ENCODE data around the gene SLC2A13.
"Not testable (repeated sequence)": the region's sequence is repeated elsewhere in the genome, so short reads cannot be mapped to it uniquely, and the experiment has no call there.

Gene SLC2A13

DNA sequence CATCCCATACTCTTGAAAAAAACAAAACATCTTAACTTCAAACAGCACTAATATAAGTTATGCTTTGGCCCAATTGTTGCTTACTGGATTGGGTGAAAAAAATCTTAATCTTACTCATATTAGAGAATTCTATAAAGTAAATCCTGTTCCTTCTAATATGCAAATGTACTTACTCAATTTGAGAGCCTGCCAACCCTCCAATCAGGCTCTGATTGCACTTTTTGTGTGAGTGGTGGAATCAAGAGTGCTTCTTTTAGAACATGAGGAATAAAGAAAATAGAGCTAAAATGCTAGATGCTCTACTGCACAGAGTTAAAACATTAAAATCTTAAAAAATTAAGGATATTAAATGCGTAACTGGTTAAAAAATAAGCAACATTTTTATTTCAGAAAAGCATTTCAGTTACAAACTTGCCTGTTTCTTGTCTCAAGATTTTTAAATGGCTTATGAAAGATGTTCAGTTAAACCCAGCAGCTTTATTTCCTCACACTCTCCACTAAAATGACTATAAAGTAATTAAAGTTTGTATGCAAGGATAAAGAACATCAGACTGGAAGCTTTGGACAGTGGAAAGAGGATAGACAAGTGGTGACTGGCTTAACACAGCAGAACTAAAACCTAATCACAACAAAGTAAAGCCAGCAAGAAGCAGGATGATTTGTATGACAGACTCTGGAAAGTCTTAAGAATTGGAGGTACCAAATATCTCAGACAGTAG, 177.5 kb downstream of the SLC2A13 start:
- no peak for DNase-seq (ENCODE audit: low read depth)

DNA sequence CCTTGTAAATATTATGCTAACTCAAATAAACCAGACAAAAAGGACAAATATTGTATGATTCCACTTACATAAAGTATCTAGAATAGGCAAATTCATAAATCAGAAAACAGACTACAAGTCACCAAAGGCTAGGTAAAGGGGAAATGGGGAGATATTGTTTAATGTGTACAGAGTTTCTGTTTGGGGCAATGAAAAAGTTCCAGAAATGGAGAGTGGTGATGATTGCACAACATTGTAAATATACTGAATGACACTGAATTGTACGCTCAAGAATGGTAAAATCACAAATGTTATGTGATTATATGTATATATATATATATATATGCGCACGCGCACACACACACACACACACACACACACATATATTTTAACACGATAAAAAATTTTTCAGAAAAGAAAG, 182.5 kb downstream of the SLC2A13 start:
- DNase-seq (ENCODE audit: low read depth) = no peak

DNA sequence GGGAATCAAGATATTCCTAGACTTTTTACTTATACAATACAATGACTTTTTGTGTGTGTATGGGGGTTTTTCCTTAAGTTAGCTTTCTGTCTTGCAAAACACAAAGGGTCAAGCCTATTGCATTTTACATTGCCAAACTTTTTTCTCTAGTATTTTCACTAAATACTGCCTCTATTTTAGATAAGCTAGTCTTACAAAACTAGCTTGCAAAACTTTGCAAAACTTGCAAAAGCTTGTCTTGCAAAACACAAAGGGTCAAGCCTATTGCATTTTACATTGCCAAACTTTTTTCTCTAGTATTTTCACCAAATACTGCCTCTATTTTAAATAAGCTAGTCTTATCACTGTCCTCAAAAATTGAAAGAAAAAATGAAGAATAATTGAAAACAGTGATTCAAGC, 183.3 kb downstream of the SLC2A13 start:
- DNase-seq (ENCODE audit: low read depth) = not testable (repeated sequence)

DNA sequence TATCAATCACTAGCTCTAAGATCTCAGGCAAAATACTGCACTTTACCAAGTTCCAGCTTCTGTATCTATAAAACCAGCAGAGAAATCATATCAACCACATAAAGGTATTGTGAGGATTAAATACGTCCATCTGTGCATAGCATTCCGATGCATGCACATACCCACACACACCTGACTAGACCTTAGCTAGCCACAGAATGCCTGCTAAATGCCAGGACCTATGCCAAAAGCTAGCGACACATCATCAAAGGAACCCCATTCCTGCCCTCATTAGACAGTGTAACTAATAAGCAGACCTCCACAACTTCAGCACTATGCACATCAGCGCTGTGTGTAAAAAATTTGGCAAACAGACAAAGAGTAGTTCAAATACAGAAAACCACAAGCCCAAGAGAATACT, 185.2 kb downstream of the SLC2A13 start:
- no peak for DNase-seq (ENCODE audit: low read depth)

DNA sequence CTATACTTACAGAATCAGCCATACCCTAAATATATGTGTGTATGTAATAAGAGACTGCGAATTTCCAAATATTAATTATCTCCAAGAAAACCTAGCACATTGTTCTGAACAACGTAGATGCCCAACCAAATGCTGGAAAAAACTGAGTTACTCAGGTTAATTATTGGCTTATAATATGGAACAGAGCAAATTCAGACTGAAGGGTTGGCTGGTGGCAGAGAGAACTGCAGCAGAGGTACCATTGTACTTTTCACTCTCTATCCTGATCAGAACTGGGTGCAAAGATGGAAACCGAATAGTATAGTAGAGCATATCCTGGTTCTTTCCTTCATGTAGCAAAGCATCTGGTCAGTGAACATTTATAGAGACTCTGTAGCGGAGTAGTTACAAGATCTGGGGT, 185.7 kb downstream of the SLC2A13 start:
- no peak for DNase-seq (ENCODE audit: low read depth)

DNA sequence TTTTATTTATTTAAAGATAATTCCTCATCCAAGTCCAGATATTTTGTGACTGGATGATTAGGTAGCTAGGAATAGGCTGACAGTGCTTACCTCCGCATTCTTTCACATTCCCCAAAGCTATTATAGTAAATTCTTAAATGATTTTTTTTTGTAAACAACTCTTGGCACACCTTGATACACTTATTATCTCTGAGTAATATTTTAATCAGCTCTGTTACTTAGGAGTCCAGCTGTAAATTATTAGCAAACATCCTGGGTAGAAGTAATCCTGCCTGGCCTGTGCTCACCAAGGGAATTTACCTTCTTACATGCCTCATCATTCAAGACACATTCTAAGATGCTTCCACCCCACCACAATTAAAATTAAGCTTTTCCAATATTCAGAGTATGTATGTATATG, 186.1 kb downstream of the SLC2A13 start:
- DNase-seq (ENCODE audit: low read depth) = no peak

DNA sequence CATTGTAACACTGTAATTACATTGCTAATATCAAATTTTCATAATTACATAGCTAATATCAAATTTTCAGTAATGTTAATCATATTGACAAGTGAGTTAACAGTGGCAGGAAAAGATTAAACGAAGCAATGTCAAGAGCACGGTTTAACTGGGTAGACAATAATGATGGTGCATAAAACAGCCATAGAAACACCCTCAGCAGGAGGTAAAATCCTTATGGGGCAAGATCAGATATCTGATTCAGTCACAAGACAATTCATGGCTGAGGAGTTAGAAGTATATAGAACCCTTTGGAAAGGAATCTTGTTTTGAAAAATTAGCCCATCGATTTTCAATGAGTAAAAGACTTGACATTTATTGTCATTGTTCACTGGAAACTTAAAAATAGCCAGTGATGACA, 190.6 kb downstream of the SLC2A13 start:
- no peak for DNase-seq (ENCODE audit: low read depth)

DNA sequence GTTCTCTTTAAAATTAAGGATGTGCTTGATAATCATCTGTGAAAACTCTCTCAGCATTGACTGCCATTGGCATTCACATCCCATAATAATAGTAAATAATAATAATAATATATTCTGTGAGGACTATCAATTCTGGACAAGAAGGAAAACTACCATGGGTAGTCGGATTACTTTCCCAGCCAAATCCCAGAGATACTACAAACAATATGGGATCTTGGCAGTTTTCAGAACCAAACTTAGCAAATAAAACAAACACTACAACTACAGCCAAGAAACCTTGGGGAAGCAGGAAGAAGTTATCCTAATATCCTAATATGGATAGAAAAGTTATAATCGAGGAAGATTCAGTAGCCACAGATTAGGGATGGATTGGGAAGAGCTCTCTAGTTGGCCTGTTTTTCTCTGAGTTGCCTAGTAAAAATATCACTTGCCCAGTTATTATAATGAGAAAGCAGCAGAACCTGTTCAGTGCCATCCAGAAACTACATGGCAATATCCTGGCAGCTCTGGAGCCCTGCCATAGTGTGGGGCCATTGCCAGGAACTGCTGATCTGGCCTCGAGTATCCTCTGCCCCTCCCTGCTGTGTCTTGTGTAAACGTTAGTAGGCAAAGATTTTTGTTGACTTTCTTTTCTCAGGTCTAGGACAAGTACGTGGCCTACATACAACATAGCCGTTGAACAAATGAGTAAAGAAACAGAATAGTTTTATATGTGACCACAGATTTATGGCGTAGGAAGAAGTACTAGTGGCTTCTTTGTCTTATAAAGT, 193.5 kb downstream of the SLC2A13 start:
- no peak for DNase-seq (ENCODE audit: low read depth)

DNA sequence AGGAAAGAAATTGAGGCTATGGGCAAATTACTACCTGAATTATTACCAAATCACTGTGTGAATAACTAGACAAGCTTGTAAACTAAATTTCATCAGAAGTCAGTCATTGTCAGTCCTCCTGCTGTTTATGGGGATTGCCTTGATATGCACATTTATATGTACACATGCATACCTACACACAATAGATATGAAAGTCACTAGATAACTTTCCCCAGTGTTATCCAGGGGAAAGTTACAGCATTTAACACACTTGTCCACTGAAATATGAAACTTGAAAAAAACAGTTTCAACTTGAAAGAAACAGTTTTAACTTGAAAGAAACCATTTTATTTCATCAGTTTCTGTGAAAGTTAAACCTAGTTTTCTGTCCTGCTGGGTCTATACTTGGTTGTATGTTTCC, 199.6 kb downstream of the SLC2A13 start:
- DNase-seq (ENCODE audit: low read depth) = no peak

DNA sequence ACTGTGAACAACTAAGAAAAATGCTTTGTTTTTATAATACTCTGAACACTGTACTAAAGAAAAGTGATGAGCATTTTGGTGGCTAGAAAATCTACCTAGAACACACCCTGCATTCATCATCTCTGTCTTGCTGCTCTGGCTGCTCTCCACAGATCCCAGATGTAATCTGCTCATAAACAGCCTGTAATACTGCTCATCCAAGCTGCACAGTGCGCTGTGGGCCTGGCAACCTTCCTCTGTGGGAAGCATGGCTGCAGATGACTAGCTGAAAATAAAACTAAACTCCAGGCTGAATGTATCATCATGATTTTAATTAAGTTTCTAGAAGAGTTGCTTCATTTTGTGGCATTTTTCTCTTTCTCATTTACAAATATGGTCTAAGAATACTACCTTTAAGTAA, 200.7 kb downstream of the SLC2A13 start:
- DNase-seq (ENCODE audit: low read depth) = no peak

DNA sequence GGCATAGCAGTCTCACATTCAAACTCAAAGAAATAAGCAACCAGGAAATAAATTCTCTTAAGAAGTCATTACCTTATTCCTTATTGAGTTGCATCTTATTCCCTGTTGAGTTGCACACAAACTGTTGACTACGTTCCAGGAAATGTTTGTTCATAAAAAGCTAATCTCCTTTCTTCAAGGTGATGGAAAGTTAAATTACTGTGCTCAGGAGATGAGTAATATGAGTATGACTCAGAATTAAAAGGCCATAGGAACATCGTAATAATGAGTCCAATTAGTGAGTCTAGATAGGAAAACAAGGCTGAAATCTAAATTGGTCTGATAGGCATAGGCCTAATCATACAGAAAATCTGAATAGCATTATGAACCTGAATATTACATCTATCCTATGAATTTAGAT, 203.1 kb downstream of the SLC2A13 start:
- DNase-seq (ENCODE audit: low read depth) = no peak

DNA sequence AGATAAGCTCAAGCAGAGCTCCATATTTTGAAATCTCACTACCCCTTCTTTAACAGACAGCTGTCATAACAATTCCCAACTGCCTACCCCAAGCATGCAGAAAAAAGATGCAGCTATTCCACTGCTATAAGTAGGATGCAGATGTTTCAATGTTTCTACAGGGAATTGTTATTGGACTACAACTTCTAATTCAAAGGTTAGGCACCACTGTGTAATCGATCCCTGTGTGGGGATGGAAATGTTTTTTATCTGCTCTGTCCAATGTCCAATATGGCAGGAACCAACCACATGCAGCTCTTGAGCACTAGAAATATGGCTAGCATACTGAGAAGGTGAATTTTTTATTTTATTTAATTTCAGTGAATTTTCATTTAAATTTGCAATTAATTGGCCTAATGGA, 208.6 kb downstream of the SLC2A13 start:
- DNase-seq (ENCODE audit: low read depth) = no peak

DNA sequence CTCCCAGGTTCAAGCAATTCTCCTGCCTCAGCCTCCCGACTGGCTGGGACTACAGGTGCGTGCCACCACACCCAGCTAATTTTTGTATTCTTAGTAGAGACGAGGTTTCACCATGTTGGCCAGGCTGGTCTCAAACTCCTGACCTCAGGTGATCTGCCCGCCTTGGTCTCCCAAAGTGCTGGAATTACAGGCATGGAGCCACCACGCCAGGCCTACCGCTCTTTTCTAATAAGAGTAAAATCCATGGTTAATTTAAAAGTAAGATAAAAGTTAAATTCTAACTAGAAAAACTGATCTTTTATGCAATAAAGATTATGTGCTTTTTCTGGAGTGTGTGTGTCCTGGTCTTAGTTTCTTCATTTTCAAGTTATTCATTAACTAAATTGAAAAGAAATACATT, 212.5 kb downstream of the SLC2A13 start:
- DNase-seq (ENCODE audit: low read depth) = not testable (repeated sequence)

DNA sequence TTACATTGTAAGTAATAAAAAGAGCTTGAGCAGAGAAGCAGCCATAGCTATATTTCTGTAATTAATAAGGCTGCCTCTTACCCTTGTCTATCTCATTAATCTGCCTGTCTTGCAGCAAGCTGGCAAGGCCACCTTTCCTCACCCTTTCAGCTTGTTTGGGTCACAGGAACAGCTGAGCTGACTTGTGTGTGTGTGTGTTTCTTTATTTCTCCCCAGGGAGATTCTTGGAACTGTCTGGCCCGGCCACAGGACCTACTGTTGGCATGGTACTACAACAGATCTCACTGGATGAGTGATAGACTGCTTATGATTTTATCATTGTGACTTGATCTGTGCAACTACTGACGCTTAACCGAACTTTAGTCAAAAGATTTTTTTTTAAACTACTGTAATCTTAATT, 213.7 kb downstream of the SLC2A13 start:
- DNase-seq (ENCODE audit: low read depth) = no peak

DNA sequence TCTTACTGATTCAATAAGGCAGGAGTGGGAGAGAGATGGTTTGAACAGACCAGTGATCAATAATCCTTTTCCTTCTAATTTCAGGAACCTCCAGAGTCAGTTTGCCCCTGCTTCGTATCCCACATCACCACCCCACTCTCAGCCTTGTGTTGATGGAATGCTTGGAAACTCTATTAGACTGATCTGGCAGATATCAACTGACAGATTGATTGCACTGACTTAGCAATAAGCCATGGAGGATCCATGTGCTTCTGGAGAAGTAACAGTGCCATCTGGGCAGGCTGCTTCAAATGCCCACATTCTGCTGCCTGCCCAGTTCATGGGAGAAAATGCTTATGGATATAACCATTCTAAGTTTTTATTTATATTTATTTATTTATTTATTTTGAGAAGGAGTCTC, 218.0 kb downstream of the SLC2A13 start:
- DNase-seq (ENCODE audit: low read depth) = no peak

DNA sequence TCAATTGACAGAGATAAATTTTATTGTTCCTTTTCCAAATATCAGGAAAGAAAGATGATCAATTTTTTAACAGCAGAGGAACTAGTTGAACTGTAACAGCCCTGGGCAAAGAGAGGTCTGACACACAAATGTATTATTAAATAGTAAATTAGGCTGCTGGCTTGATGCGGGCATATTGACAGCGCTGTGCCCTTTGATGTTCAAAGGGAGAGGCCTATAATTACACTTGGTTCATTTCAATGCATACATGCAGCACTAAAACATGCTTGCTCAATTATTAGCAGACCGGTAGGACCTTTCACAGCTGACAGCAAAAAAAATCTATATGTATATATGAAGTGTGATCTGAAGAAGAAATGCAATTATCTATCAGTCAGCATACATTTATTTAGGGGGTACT, 219.8 kb downstream of the SLC2A13 start:
- DNase-seq (ENCODE audit: low read depth) = no peak

DNA sequence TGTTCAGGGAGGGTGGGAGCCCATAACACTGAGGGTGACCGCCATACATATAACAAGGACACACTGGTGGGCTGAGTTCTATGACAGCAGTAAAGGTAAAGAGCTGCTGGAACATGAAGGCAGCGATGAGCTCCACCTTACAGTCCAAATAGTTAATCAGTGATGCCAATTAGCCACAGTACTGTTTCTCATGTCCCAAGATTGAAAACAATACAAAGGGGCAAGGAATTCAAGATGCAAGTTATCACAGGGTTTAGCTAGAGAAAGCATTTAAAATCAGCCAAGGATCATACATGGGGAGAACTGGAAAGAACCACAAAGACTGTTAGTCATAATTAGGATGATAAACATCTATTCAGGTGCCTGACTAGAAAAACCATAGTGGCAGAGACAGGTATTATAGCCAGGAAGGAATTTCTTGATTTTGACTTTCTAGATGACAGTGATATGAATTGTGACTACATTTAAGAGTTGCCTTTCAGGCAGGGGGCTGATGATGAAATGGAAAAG, 221.2 kb downstream of the SLC2A13 start:
- no peak for DNase-seq (ENCODE audit: low read depth)

DNA sequence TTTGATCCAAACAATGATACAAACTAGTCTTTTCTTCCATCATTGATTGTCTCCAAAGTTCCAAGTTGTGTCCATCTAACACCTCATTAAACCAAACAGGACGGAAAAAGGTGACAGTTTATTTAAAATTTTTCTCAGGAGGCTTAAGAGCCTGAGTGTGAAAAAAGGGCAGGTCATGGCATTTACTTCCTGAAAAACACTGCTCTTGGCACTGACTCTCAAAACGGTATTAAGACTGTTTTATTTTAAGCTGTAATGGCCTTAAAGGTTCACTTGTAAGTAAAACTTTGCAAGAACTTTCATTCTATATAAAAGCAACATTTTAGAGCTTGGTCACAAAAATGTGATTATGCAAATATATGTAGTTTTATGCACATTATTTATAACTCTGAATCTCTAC, 222.5 kb downstream of the SLC2A13 start:
- no peak for DNase-seq (ENCODE audit: low read depth)

DNA sequence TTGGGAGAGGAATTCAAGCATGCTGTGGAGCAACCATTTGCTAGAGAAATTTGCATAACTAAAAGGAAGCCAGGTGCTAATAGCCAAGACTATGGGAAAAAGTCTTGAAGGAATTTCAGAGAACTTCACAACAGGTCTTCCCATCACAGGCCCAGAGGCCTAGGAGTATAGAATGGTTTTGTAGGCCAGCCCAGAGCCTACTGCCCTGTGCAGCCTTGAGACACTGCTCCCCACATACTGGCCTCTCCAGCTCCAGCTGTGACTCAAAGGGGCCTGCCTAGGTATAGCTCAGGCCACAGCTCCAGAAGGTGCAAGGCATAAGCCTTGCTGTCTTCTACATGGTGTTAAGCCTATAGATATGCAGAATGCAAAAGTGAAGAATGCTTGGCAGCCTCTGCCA, 227.1 kb downstream of the SLC2A13 start:
- DNase-seq (ENCODE audit: low read depth) = no peak

DNA sequence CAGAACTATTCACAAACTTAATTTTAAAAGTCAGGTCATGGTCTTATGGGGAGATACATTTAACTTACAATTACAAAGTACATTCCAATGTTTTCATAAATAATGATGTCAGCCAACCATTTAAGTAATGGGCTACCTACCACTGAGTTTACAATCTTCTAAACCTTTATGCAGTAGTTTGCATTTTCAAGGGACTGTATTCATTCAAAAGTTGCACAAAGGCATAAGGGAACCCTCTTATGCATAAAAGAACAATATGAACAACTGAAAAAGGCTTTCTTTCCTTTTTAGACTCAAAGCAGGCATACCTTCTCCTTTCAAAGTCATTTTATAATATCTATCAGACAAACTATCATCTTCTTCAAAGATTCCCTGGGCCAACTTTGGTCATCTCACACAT, 230.2 kb downstream of the SLC2A13 start:
- DNase-seq (ENCODE audit: low read depth) = no peak

DNA sequence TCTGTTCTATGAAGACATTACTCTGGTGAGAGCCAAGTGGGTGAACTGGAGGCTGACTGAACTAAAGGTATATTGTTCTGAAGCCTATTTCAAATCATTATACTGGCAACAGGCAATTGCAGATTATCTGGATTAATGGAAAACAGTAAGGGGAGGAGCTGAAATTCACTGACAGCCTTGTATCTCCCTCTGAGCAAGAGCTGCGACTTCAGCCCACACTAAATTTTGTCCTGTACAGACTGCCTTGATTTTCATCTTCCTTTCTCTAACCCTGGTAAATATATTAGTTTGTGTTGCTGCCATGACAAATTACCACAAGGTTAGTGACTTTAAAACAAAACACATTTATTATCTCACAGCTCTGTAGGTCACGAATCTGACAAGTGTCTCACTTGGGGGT, 231.1 kb downstream of the SLC2A13 start:
- DNase-seq (ENCODE audit: low read depth) = no peak

DNA sequence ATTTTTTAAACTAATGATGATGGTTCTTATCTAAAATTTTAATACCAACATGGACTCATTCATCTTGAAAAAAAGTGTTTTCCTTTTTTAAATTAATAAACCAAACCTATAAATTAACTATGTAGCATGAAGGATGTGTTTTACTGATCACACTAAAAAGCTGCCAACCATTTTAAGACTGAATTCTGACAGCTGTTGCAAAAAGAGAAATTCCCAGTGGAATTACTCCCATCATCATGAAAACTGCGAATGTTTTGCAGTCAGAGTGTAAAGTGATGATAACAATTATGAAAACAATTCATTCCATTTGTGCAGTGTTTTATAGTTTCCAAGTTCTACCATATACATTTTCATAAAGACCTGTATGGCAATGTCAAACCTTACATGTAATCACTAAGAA, 232.8 kb downstream of the SLC2A13 start:
- no peak for DNase-seq (ENCODE audit: low read depth)

DNA sequence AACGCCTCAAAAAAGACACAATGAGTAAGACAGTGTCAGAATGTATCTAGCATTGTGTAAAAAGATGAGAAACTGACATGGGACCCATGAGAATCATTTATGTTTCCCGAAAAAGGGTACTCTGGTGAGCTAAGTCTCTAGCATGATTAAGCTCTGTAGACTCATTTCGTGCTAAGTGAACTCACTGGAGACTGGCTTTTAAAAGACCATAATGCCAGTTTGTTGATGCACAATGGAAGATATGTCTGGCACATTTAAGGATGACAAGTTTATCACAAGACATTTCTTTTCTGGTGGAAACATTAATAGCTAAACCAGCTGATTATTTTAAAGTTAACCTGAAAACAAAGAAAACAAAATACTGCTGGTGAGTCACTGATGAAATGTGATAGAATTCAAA, 233.5 kb downstream of the SLC2A13 start:
- DNase-seq (ENCODE audit: low read depth) = no peak

DNA sequence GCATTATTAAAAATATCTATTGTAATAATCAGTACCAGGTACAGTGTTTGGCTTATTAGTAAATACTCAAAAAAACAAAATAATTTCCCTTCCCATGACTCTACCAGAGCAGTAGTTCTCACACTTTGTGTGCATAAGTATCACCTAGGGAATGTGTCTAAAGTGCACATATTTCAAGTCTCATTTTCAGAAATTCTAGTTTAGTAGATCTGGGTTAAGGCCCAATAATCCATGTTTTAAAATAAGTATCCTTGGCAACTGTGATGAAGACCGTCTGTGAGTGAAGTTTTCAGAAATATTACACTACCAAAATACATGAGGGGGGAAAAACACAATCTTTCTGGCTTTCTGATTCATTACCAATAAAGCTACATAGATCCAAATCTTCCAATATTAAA, 237.6 kb downstream of the SLC2A13 start:
- DNase-seq (ENCODE audit: low read depth) = no peak

All from HS-27A (cell line).